ENCODE results near the gene SEL1L.

- TF ChIP-seq CTCF (IDR thresholded peaks at IDR 0.05; ENCODE audit: low read length) (no peak), EZH2 (IDR thresholded peaks at IDR 0.05; ENCODE audit: borderline replicate concordance, low read length) (no peak)
These were observed 4.3 kb downstream of the SEL1L start for GRCh38 chr14:81529391-81529790.

Data from OCI-LY1 (cell line).